ENCODE measurements around the gene GJA10.

DNA sequence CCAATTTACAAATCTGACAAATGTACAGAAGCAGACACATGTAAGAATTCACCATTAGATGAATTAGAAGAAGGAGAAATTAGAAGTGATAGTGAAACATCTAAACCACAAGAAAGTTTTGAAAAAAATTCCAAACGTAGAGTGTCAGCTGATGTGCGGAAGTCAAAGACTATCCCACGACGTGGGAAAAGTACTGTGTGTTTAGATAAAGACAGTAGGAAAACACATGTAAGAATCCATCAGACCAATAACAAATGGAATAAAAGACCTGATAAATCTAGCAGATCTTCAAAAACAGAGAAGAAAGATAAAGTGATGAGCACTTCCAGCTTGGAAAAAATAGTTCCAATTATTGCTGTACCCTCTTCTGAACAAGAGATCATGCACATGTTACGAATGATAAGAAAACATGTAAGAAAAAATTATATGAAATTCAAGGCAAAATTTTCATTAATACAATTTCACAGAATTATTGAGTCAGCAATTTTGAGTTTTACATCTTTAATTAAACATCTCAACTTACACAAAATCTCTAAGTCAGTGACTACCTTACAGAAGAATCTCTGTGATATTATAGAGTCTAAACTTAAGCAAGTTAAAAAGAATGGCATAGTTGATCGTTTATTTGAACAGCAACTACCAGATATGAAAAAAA lies 28.1 kb upstream of the GJA10 start:
- TF ChIP-seq CTCF (IDR thresholded peaks at IDR 0.05; ENCODE audit: borderline replicate concordance, extremely low read depth, low read length, poor library complexity, severe bottlenecking) (no peak), EZH2 (IDR thresholded peaks at IDR 0.05; ENCODE audit: borderline replicate concordance, low read depth, low read length, severe bottlenecking) (no peak)

Measured in DND-41 (cell line).